Fibroblast of peridontal ligament (primary cell): ENCODE data around the gene PM20D2.
"Not testable (repeated sequence)": the region's sequence is repeated elsewhere in the genome, so short reads cannot be mapped to it uniquely, and the experiment has no call there.

Experiments used
- DNase-seq: peaks from one replicate; pipeline ENCODE4 v3.0.0-alpha.2; 2010; ENCODE audit errors: extremely low read depth

The PM20D2 gene

GRCh38 chr6:89145956-89146717 is at the start of gene PM20D2:
Gene PM20D2 (plus strand): TSS chr6:89146055. CDS start chr6:89146145, 90 bp downstream.
- DNase-seq = peak; percentile 18

- no peak for DNase-seq
Measured at GRCh38 chr6:89098461-89098860, 47.4 kb upstream of the PM20D2 start.

GRCh38 chr6:89100114-89100513 is 45.7 kb upstream of the PM20D2 start:
- no peak for DNase-seq

GRCh38 chr6:89110284-89110683 is 35.6 kb upstream of the PM20D2 start:
- no peak for DNase-seq

GRCh38 chr6:89111933-89112332 is 33.9 kb upstream of the PM20D2 start:
- no peak for DNase-seq

- no peak for DNase-seq
Measured at GRCh38 chr6:89116702-89117101, 29.2 kb upstream of the PM20D2 start.

- DNase-seq = peak; percentile 11
Measured at GRCh38 chr6:89117211-89118108, 28.4 kb upstream of the PM20D2 start, which contains the start of gene SRSF12. Gene SRSF12 (minus strand): TSS chr6:89118071. CDS start chr6:89117887, 184 bp downstream.

GRCh38 chr6:89118931-89119330 is 26.9 kb upstream of the PM20D2 start:
- DNase-seq = no peak

GRCh38 chr6:89120371-89120770 is 25.5 kb upstream of the PM20D2 start:
- no peak for DNase-seq

- DNase-seq = no peak
Measured at GRCh38 chr6:89121934-89122333, 23.9 kb upstream of the PM20D2 start.

- DNase-seq = peak; percentile 45
Measured at GRCh38 chr6:89122625-89123024, 23.2 kb upstream of the PM20D2 start.

- not testable (repeated sequence) for DNase-seq
Measured at GRCh38 chr6:89128256-89128671, 17.6 kb upstream of the PM20D2 start.

GRCh38 chr6:89131599-89131998 is 14.3 kb upstream of the PM20D2 start:
- no peak for DNase-seq

- DNase-seq = no peak
Measured at GRCh38 chr6:89132057-89132456, 13.8 kb upstream of the PM20D2 start.

- DNase-seq = no peak
Measured at GRCh38 chr6:89133981-89134380, 11.9 kb upstream of the PM20D2 start.

- DNase-seq = no peak
Measured at GRCh38 chr6:89134723-89135122, 11.1 kb upstream of the PM20D2 start.

- no peak for DNase-seq
Measured at GRCh38 chr6:89138173-89138572, 7.7 kb upstream of the PM20D2 start.

- DNase-seq = no peak
Measured at GRCh38 chr6:89139509-89140346, 6.1 kb upstream of the PM20D2 start.

GRCh38 chr6:89140347-89141156 is 5.3 kb upstream of the PM20D2 start:
- no peak for DNase-seq

GRCh38 chr6:89144354-89144906 is 1.4 kb upstream of the PM20D2 start:
- DNase-seq = no peak
